Mucosa of stomach (tissue), 1 donor: ENCODE measurements around the gene TST.

ENCODE experiments used
- H3K27me3 ChIP-seq: one replicate; pipeline ENCODE4 v1.7.0; 2013; ENCODE audit warnings: mild to moderate bottlenecking, low read length; ENCODE audit not compliant: control insufficient read depth, insufficient read depth
- H3K36me3 ChIP-seq: one replicate; pipeline ENCODE4 v1.7.0; 2013; ENCODE audit warnings: low read length; ENCODE audit not compliant: control insufficient read depth, insufficient read depth
- H3K4me1 ChIP-seq: one replicate; pipeline ENCODE4 v1.7.0; 2013; ENCODE audit warnings: mild to moderate bottlenecking, low read length; ENCODE audit not compliant: control insufficient read depth, insufficient read depth
- H3K4me3 ChIP-seq: one replicate; pipeline ENCODE4 v1.7.0; 2013; ENCODE audit warnings: low read length
- H3K9ac ChIP-seq: one replicate; pipeline ENCODE4 v1.7.0; 2013; ENCODE audit warnings: mild to moderate bottlenecking, low read length, moderate library complexity
- H3K9me3 ChIP-seq: one replicate; pipeline ENCODE4 v1.7.0; 2013; ENCODE audit warnings: mild to moderate bottlenecking, low read length, moderate library complexity; ENCODE audit not compliant: control insufficient read depth
- donor health status: Pancreatic carcinoma.

Gene TST

GRCh38 chr22:37037669-37038068, 18.4 kb upstream of the TST start:
- Histone ChIP-seq H3K4me3 (no peak overlapping the region), H3K27me3 (peaks cover 3% of the 10 kb centered on the region), H3K9me3 (no peaks in the 10 kb centered on the region), H3K9ac (no peak overlapping the region), H3K36me3 (no peaks in the 10 kb centered on the region), H3K4me1 (peaks cover 40% of the 10 kb centered on the region)

DNA sequence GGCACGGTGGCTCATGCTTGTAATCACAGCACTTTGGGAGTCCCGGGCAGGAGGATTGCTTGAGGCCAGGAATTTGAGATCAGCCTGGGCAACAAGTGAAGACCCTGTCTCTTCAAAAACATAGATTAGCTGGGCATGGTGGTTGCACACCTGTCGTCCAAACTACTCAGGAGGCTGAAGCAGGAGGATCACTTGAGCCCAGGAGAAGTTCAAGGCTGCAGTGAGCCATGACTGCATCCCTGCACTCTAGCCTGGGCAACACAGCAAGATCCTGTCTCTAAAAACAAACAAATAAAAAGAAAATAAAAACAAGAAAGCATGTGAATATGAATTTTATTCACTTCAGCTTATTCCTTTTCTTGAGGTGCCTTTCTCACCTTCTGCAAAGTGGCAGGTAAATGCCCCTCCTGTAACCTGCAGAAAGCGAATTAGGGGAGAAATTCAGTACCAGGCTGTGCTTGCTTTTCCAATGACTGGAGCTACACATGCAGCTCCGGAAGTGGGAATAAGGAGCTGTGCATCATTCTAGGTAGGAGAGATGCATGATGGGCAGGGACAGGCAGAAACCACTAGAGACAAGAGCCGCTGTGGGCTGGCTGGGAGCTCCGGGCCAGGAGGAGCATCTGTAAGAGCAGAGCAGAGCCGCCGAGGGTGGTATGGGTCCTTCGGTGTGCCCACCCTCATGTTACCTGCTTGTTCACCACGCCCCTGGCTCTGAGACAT, 17.6 kb upstream of the TST start:
- H3K36me3 ChIP-seq, result no peaks in the 10 kb centered on the region
- H3K27me3 ChIP-seq, result peaks cover 3% of the 10 kb centered on the region
- no peak overlapping the region for H3K9ac ChIP-seq
- H3K4me3 ChIP-seq, result no peak overlapping the region
- H3K9me3 ChIP-seq, result no peaks in the 10 kb centered on the region
- H3K4me1 ChIP-seq, result peaks cover 47% of the 10 kb centered on the region

DNA sequence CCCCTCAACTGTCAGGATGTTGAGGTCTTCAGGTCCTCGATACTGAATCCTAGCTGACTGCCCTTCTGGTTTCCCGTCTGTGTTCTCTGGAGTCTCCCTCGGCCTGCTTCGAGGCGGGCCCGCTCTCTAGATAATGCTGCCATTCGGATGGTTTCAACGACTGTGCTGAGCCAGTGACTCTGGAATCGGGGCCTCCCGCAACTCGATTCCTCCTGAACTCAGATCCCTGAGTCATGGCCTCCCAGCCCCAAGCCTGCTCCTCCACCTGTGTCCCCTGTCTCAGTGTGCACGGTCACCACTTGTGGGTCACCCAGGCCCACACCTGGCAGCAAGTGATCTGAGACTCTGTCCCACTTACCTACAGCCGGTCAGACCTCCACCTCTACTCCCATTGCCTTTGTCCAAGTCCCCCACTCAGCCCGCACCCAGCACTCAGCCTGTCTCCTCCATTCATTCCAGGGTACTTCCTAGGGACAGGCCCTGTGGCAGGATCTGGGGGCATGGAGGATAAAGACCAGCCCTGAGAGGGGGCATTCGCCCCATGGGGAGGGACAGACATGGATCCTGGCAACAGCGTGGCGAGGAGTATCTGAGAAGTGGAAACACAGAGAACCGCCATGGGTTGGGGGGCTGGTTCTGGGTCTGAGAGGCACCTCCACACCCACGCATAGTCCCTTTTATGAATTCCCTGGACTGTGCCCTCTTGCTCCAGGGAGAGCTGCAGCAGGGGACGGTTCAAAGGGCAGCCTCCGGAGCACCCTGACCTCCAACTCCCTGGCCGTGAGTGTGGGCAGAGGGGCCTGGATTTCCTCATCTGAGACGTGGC, 14.6 kb upstream of the TST start:
- Histone ChIP-seq H3K4me3 (no peak overlapping the region), H3K27me3 (peaks cover 3% of the 10 kb centered on the region), H3K9ac (peak overlapping the region; percentile 12), H3K36me3 (peaks cover 6% of the 10 kb centered on the region), H3K4me1 (peaks cover 49% of the 10 kb centered on the region), H3K9me3 (no peaks in the 10 kb centered on the region)

GRCh38 chr22:37032535-37033460, 13.6 kb upstream of the TST start:
- H3K36me3 ChIP-seq, result peaks cover 6% of the 10 kb centered on the region
- H3K4me1 ChIP-seq, result peaks cover 49% of the 10 kb centered on the region
- peak overlapping the region; percentile 37 for H3K9ac ChIP-seq
- no peak overlapping the region for H3K4me3 ChIP-seq
- no peaks in the 10 kb centered on the region for H3K9me3 ChIP-seq
- peaks cover 2% of the 10 kb centered on the region for H3K27me3 ChIP-seq

DNA sequence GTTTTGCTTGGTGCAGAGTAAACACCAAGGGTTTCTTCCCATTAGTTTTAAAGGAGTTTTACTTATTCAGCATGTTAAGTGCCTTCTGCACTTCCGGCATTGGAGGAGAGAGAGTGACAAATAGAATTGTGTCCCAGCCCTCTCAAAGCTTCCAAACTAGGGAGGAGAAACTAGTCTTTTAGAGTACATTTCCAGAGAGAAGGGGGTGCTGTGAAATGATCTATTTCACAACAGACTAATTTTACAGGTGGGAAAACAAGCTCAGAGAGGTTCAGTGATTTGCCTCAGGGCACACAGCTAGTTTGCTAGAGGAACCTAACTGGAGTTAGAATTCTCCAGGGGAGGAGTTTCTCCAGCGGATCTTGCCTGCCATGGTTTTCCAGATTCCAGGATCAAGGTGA, 12.9 kb upstream of the TST start:
- Histone ChIP-seq H3K27me3 (no peaks in the 10 kb centered on the region), H3K9me3 (no peaks in the 10 kb centered on the region), H3K36me3 (peaks cover 6% of the 10 kb centered on the region), H3K9ac (peak overlapping the region; percentile 36), H3K4me1 (peaks cover 49% of the 10 kb centered on the region), H3K4me3 (no peak overlapping the region)

DNA sequence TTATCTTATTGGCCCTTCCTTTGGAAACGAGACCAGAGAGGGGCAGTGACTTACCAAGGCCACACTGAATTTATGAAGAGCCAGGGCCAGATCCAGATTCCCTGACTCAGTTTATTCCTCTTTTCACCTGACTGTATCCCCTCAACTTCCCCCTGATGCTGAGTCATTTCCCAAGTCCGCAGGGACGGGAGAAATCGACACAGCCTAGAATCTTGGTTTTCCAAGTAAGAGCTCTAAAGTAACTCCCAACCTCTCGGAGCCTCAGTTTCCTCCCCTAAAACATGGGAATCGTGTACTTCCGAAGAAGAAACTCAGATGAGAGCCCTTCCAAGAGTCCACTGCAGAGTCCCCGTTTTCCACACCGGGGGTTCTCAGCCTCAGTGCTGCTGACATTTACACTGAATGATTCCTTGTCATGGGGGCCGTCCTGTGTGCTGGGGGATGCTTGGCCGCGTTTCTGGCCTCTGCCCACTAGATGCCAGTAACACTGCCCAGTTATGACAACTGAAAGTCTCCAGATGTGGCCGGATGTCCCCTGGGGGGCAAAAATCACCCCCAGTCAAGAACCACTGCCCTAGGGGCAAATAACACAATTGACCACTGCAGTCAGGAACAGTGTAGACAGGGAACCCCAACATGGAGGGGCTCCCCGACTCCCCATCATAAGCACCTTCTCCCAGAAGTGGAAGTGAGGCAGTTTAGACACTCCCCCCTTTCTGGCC, 11.5 kb upstream of the TST start:
- H3K4me1 ChIP-seq, result peaks cover 46% of the 10 kb centered on the region
- no peaks in the 10 kb centered on the region for H3K27me3 ChIP-seq
- no peaks in the 10 kb centered on the region for H3K9me3 ChIP-seq
- H3K9ac ChIP-seq, result peak overlapping the region; percentile 35
- no peak overlapping the region for H3K4me3 ChIP-seq
- H3K36me3 ChIP-seq, result peaks cover 6% of the 10 kb centered on the region

DNA sequence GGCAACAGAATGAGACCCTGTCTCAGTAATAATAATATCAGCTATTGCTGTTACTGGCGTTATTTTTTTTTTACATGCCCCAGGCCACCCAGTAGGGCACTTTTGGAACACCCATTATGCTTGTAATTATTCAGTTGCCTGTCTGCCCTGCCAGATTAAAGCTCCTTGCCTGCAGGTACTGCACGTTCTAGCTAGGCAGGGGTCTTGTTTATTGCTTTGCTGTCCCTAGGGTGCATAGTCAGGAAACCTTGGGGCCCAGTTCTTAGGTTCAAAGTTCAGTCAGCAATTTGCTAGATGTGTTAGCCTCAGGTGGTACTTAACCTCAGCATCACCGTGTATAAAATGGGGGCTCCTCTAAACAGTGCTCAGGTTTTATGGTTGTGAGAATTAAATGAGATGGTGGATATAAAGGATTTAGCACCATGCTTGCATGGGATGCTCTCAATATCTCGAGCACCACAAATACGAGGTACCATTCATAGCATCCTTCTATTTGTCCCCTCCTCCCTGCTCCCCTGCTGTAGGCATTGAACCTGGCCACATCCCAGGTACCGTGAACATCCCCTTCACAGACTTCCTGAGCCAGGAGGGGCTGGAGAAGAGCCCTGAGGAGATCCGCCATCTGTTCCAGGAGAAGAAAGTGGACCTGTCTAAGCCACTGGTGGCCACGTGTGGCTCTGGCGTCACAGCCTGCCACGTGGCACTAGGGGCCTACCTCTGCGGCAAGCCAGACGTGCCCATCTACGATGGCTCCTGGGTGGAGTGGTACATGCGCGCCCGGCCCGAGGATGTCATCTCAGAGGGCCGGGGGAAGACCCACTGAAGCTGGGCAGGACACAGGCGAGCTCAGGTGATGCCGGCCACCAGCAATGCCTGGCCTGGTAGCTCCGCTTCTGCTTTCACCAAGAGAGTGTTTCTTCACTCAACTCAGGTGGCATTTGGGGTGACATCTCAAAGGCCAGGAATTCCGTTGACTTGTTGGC, 9.7 kb upstream of the TST start:
- peaks cover 46% of the 10 kb centered on the region for H3K4me1 ChIP-seq
- no peak overlapping the region for H3K9ac ChIP-seq
- no peaks in the 10 kb centered on the region for H3K9me3 ChIP-seq
- peaks cover 6% of the 10 kb centered on the region for H3K36me3 ChIP-seq
- H3K4me3 ChIP-seq, result no peak overlapping the region
- no peaks in the 10 kb centered on the region for H3K27me3 ChIP-seq

DNA sequence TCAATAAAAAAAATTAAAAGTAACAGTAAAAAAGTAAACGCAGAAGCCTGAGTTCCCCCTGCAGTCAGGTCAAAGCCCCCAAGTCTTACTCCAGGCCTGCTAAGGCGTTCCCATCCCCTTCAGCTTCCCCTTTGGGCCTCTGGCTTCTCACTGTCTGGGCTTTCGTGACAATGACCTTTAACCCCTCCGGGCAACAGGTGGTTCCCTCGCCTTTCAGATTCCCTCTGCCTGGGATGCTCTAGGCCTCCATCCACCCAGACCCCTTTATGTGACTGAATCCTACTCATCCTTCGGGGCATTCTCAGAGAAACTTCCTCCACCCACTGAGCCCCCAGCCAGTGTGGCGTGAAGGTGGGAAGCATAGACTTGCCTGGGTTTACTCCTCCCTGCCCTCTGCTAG, 8.3 kb upstream of the TST start:
- peak overlapping the region; percentile 9 for H3K9ac ChIP-seq
- H3K4me3 ChIP-seq, result no peak overlapping the region
- peaks cover 46% of the 10 kb centered on the region for H3K4me1 ChIP-seq
- H3K27me3 ChIP-seq, result no peaks in the 10 kb centered on the region
- peaks cover 6% of the 10 kb centered on the region for H3K36me3 ChIP-seq
- no peaks in the 10 kb centered on the region for H3K9me3 ChIP-seq

DNA sequence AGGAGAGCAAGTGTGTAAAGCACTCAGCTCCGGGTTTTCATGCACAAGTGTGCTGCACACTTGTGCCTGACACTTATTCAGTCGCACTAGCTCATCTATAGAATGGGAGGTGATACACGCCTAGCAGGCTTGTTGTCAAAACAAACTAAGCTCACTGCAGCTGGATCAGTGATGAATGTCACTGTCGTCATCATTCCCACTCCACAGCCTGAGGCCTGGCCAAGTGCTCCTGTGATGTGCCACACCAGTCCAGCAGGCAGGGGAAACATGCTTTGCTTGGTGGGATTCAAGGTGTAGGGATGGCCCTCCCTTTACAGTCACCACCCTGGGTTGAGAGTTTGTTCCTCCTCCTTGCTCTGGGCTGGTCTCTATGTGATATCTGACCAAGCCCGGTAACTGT, 7.1 kb upstream of the TST start:
- H3K36me3 ChIP-seq, result peaks cover 6% of the 10 kb centered on the region
- no peaks in the 10 kb centered on the region for H3K27me3 ChIP-seq
- H3K9me3 ChIP-seq, result no peaks in the 10 kb centered on the region
- H3K4me1 ChIP-seq, result peaks cover 45% of the 10 kb centered on the region
- H3K9ac ChIP-seq, result no peak overlapping the region
- no peak overlapping the region for H3K4me3 ChIP-seq

- Histone ChIP-seq H3K27me3 (no peaks in the 10 kb centered on the region), H3K4me3 (no peak overlapping the region), H3K9ac (no peak overlapping the region), H3K9me3 (no peaks in the 10 kb centered on the region), H3K4me1 (peaks cover 46% of the 10 kb centered on the region), H3K36me3 (peaks cover 5% of the 10 kb centered on the region)
Observed at GRCh38 chr22:37025500-37026070, 6.3 kb upstream of the TST start.
